Lower leg skin (tissue), 4 donors: ENCODE results near the gene AUH. TPM values are rescaled to one million over a fixed set of nuclear protein-coding genes. Genes with fewer than 3 reads are reported as not detected.
"Not testable (repeated sequence)": the region's sequence is repeated elsewhere in the genome, so short reads cannot be mapped to it uniquely, and the experiment has no call there.

ENCODE experiments used
- DNase-seq, 2 donors: peaks; one replicate each; pipeline ENCODE4 v3.0.0-alpha.2; 2019; ENCODE audit warnings: low spot score in 2 of 2
- H3K4me3 ChIP-seq: fragments of 200-600 bp; sonication (generic); 2 replicates; pipeline ENCODE4 v1.5.1; 2017; ENCODE audit warnings: mild to moderate bottlenecking, low read depth; ENCODE audit not compliant: poor library complexity, severe bottlenecking
- CTCF ChIP-seq, 3 donors: fragments of 450-650 bp; IDR thresholded peaks; one replicate each; pipeline ENCODE4 v1.5.1; 2016; ENCODE audit warnings: antibody characterized with exemption in 3 of 3, mild to moderate bottlenecking in 3 of 3, moderate library complexity in 2 of 3
- POLR2A ChIP-seq, 2 donors: fragments of 450-650 bp; IDR thresholded peaks; one replicate each; pipeline ENCODE4 v1.6.1; 2016 to 2017; ENCODE audit warnings: antibody characterized with exemption in 2 of 2, mild to moderate bottlenecking in 1 of 2, moderate library complexity in 1 of 2
- WGBS, 2 donors: methylation state at CpG; one replicate each; pipeline ENCODE4 v1.1.5; 2018; 5-methylcytosine and 5-hydroxymethylcytosine counted together
- intact Hi-C: fragments of 100-400 bp; cut with DNase I; formaldehyde crosslinking; loops from one replicate; pipeline ENCODE4 v1.15.0; 2023; ENCODE audit warnings: low total_unique reads
- total RNA-seq, 4 donors: library from RNA; depleted of rRNA; stranded (reverse); fragments of >200 nt; gene quantifications; one replicate each; pipeline ENCODE4 v1.1.0, GENCODE V29; 2016

Gene AUH
- total RNA-seq, 4 donors from 2014 or later = 30.7 to 54.4 (median 32.4) TPM

DNA sequence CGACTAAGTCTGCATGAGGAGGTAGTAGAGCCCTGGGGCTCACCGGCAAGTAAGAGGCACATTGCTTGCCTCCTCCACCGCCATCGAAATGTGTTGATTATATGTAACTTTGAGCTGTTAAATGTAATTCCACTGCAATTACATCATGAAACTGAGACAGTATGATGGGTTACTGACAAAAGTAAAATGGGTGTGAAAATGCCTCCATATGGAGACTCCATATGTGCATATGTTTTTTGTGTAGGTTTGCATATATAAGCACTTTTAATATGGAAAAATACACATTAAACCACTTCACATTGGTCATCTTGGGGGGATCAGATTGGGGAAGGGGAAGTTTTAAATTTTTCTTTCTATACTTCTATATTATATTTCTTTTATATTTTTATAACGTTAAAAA is 32.1 kb upstream of the AUH start:
- no peak for DNase-seq
- intact Hi-C loops = no loop called here
- H3K4me3 ChIP-seq = no peak overlapping the region
- TF ChIP-seq CTCF (IDR thresholded peaks at IDR 0.05) = no peak
- no peak for TF ChIP-seq POLR2A (IDR thresholded peaks at IDR 0.05)
- 87 to 94% methylated on average over 5 of the region's 5 CpGs for WGBS, 2 donors

DNA sequence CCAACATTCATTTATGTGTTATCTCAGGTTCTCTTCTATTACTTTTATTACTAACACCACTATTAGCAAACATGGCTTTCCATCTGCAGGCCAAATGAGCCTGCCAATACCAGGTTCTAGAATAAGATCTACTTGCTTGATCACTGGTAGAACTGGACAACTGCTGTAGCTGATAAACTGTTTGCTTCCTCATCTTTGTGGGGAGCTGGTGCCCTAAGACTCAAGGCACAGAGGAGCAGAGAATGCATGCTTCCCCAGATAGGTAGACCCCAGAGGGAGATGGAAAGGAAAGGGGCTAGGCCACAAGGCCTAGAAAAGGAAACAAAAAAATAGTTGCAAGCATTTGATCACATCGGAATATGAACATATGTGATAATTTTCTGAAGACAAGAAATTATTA is 30.7 kb upstream of the AUH start:
- no peak for DNase-seq
- intact Hi-C loops = no loop called here
- TF ChIP-seq POLR2A (IDR thresholded peaks at IDR 0.05) = no peak
- TF ChIP-seq CTCF (IDR thresholded peaks at IDR 0.05) = no peak
- WGBS, 2 donors = 86 to 97% methylated on average over 1 of the region's 1 CpG
- H3K4me3 ChIP-seq = no peak overlapping the region

DNA sequence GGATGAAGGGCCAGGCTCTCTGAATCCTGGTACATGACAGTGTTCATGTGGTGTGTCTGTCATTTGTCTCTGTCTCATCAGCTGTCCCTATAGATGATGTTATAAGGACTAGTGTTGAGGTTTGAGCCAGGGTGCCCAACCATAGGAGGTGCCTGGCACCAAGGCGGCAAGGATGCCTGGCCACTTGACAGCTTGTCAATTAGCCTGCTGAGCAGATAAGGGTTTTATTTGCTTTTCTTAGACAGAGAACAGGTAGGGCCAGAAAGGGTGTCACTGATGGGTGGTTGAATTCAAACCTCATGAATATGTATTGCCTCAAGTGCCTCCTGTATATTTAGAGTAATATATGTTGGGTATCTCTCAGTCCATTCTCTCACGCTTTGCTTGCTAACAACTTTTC is 30.1 kb upstream of the AUH start:
- intact Hi-C loops = no loop called here
- TF ChIP-seq CTCF (IDR thresholded peaks at IDR 0.05) (no peak), POLR2A (IDR thresholded peaks at IDR 0.05) (no peak)
- no peak for DNase-seq
- H3K4me3 ChIP-seq = no peak overlapping the region
- 76 to 77% methylated on average over 2 of the region's 2 CpGs for WGBS, 2 donors

DNA sequence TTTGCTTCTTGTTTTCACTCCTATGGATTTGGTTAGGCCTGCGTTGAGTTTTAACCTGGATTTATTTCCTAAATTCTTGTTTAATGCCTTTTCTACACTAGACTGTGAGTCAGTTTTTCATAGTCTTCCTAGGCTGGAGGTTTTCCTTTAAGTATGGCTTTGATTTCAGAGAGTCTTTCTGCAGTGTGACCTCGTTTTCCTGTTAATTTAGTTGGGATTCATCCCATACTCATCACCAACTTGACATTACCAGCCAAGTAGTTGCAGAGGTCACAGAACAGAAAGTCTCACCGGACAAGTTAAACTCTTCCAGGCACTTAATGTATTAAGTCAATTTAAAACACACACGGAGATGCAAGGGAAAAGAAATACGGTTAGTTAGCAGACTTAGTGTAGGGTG is 29.7 kb upstream of the AUH start:
- 42 to 46% methylated on average over 5 of the region's 5 CpGs for WGBS, 2 donors
- DNase-seq = no peak
- intact Hi-C loops = no loop called here
- TF ChIP-seq CTCF (IDR thresholded peaks at IDR 0.05) (no peak), POLR2A (IDR thresholded peaks at IDR 0.05) (no peak)
- H3K4me3 ChIP-seq = no peak overlapping the region

- H3K4me3 ChIP-seq, DNase-seq, intact Hi-C loops: not testable (repeated sequence)
- 98% methylated on average over 4 of the region's 4 CpGs for WGBS, 2 donors
Observed at GRCh38 chr9:91389686-91390085, 28.0 kb upstream of the AUH start.

DNA sequence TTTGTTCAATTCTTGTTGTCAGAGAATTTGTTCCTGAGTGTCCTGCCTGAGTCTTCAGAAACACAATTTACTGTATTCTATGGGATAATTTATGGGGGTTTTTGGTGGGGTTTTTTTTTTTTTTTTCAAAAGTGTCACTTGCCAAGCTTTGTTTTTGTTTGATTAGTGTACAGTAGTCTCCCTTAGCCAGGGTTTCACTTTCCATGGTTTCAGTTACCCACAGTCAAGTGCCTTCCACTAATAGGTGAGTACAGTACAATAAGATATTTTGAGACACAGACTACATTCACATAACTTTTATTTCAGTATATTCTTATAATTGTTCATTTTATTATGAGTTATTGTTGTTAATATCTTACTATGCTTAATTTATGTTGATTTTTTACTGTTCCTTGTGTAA is 25.0 kb upstream of the AUH start:
- DNase-seq = no peak
- intact Hi-C loops = no loop called here
- no peak overlapping the region for H3K4me3 ChIP-seq
- TF ChIP-seq CTCF (IDR thresholded peaks at IDR 0.05) (no peak), POLR2A (IDR thresholded peaks at IDR 0.05) (no peak)
